HG02763 (cell line): ENCODE measurements around the gene TEX22.

Experiments
- ATAC-seq: cut with Tn5 transposase; IDR thresholded peaks from one replicate; pipeline ENCODE4 v1.9.1; 2021; ENCODE audit warnings: mild to moderate bottlenecking, moderate library complexity; ENCODE audit not compliant: unreplicated experiment

TEX22 gene

DNA sequence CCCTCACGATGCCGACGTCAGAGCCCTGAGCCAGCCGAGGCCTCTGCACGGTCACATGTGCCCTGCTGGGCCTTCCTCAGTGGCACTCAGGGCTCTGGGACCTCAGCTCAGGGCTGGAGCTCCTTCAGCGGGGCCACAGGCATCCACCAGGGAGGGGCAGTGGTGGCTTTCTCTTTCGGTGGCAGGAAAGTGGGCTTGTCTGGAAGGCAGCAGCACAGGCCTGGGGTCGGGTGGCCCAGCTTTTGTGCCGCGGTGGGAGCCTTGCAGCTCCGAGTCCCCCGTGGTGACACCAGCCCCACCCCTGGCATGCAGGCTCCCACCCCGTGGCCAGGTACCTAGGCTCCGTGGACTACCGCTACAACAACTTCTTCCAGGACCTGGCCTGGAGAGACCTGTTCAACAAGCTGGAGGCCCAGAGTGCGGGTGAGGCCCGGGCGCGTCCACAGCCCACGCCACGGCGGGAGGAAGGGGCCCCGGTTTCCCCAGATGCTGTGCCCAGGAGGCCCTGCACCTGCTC lies 14.2 kb upstream of the TEX22 start:
- no peak for ATAC-seq

DNA sequence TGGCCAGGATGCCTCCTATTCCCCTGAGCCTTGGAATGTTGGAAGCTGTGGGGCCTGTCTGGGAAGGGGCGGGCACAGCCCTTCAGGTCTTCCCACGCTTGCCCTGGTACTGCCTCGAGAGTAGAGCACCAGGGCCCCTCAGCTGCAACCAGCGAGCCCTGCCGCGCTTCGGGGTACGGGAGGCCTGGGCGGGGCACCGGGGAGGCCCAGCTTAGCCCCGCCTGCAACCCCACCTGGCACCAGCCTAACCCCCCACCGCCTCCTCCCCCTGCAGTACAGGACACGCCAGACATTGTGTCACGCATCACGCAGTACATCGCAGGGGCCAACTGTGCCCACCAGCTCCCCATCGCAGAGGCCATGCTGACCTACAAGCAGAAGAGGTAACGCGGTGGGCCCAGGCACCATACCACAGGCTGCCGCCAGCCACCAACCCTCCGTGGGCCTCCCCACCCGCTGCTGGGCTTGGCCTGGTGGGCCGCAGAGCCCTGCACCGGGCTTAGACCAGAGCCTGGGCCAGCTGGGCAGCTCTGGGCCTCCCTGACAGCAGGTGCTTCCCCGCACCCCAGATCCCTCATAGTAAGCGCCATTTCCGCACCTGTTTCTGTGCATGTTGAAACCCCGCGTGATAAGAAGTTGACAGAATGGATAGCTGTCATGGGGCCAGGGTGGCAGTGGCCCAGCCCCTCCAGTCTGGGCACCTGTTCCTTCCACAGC lies 13.6 kb upstream of the TEX22 start:
- ATAC-seq, result no peak

DNA sequence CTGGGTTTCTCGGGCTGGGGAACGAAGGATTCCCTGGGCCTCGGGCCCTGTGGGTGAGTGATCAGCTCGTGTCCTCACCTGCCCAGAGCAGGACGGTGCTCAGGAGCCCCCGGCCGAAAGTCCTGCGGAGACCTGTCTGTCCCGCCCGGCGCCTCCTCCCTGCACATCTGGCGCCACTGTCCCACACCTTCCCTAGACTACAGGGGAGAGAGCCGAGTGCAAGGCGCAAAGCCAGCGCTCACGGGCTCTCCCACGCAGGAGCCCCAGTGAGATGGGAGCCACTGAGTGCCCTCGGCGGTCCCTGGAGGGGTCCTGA lies 13.1 kb upstream of the TEX22 start:
- no peak for ATAC-seq

DNA sequence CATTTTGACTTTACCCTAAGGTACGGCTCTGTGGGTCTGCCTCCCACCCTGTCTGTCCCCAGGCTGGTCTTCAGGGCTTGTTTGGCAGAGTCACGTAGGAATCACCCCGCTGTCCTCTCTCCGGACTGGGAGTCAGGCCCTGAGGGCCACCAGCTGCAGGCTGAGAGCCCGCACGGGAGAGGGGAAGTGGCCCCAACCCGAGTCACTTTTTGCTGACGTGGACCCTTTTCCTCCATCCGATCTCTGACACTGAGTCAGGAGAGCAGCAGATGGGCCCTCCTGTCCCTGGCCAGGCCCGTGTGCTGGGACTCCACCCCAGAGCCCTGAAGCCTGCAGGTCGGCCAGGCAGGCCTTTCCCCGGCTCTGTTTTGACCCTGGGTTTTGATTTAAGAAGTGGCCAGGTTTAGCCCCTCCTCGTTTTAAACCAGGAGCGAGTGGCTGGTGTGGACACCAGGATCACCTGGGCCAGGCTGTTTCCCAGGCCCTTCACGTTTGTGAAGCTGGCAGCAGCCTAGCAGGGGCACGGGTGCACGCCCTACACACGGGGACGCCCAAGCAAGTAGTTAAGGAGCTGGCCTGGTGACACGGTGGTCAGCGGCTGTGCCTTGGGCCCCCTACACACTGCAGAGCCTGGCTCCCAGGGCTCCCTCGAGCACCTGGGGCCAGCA lies 12.5 kb upstream of the TEX22 start:
- ATAC-seq, result no peak

DNA sequence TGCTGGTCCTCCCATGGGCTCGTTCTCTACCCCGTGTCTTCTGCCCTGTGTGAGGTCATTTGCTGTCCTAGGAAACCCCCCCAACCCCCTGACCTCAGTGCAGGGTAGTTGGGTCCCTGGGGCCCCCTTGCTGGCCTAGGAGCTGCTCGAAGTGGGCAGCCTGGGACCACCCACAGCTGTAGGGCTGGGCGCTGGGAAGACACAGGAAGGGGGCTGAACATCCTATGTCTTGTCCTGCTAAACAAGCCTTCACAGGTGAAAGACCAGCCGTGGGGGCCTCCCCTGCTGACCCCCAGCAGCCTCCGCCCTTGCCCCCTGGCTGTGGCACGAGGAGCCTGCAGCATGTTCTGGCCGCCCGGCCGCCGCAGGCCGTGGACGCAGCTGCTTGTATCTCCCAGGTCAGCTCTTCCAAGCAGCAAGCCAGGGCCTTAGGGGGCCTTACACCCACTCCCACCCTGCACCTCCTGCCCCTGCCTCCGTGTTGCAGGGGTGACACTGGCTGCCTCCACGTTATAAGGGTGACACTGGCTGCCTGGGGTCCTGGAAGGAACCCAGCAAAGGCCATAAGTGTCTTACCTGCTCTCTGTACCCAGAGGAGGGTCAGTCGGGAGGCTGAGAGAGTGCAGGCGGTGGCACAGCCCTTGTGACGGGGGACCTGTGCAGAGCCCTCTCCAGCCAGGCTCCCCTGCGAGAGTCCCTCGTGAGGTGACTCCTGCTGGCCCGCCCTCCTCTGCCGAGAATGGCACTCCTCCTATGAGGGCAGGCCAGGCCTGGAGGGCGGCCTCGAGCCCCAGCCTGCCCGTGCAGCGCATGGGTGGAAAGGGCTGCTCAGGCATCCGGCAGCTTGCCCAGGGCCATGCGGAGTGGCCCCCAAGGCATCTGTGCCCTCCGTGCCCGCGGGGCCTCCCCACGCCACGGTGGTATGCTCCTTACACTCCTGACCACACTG lies 11.5 kb upstream of the TEX22 start:
- no peak for ATAC-seq

DNA sequence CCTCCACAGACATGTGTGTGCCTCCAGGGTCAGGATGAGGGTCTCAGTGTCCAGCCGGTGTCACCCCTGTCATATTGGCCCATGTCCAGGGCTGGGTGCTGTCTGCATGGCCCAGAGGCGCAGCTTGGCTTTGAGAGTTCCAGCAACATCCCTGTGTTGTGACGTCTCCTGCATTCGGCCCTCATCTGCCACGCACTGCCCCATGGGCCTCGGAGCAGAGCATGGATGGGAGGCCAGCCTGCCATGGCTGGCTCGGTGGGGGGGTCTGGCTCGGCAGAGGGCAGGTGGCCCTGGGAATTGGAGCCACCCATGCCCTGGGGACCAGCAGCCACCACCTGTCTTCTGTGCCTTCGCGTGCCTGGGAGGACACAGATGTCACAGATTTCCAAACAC lies 10.8 kb upstream of the TEX22 start:
- ATAC-seq, result no peak

DNA sequence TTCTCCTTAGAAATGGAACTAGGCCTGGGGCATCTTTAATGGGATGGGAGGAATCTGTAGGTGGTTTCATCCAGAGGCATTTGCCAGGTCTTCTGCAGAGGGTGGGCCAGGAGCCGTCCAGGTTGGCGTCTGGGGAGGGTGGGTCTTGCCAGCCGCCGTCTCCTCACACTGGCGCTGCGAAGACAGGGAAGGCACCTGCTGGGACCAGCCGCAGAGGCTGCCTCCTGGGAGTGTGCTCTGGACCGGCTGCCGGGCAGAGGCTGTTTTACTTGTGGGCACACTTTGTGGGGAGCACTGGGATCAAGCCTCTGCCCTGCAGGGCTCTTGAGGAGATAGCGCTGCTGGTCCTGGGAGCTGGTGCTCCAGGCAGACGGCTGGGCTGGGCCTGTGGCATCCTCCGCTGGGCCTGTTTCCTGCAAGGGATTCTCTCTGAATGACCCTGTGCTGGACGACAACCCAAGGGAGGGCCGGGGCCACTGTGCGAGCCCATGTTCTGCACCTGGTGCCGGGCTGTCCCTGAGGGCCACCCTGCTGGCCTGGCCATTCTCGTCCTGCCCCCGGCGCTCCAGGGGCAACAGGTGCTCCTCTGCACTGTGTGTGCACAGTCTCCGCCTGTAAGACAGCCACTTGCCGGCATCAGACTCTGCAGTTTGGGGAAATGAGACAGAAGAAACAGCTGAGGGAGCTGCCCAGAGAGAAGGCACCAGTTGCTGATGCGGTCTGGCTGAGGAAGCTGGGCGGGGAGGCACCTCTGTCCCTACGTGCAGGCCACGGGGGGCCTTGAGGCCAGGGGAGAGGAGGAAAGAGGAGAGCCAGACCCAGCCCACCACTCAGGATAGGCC lies 10.0 kb upstream of the TEX22 start:
- ATAC-seq, result no peak

DNA sequence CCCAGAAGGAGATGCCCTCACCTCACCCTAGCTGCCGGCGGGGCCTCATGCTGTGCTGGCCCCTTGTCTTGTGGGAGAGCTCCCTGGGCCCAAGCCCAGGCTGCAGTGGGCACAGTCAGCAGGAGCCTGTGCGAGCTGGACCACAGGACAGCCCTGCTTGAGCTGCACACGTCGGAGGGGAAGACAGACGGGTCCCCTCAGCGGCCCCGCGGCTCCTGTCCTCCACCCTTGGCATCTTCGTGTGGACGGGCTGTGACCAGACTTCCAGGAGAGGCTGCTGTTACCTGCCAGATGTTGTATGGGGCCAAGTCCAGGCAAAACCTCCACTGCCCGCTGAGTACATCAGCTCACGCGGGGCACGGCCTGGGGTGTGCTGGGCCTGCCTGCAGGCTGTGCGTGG lies 9.4 kb upstream of the TEX22 start:
- ATAC-seq, result no peak

DNA sequence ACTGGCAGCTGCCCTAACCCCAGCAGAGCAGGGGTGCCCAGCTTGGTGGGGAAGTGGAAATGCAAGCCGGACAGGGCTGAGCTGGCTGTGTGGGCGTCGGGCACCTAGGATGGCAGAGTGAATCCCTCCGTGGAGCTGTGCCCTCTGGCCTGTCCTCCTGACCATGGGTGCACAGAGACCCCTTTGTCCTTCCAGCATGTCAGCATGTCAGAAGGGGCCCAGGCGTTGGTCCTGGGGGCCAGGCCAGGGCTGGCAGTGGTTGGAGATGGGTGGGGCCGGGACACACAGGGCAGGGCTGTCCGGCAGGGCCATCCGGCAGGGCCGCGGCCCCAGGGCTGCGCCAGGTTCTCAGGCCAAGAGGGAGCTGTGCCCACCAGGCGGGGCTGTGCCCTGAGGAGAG lies 8.8 kb upstream of the TEX22 start:
- no peak for ATAC-seq

DNA sequence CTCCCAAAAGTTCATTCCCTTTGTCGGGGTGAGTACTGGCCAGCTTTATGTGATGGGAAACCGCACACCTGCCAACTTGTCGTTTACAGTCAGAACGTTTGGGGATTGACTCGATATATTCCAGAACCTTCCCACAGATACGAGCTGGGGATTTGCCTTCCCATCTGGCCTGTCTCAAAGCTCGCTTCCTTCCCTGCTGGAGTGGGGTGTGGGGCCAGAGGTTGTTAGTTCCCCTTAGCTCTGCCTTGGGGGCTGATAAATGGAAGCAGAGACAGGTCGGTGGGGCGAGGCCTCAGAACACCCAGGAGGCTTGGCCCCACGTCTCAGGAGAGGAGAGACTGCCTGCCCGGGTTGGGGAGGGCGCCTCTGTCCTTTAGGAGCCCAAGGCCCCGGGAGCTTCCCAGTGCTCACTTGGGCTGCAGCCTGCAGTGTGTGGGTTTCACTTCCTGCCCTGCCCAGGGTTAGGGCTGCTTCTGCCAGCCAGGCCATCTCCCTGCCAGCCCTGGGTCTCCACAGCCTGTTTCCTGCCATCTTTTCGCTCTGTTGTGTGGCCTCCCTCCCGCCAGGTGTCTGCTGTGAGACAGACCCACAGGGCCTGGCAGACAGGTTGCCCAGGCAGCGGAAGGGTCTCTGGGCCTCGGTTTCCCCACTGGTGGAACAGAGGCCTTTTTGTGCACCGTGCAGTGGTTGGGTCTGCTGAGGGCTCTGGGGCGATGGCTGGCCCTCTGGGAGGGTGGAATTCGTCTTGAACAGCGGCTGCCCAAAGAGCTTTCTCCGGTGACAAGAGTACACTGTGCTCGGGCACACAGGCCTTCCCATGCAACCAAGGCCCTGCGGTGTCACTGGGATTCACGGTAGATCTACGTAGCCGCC lies 8.1 kb upstream of the TEX22 start:
- ATAC-seq, result no peak

DNA sequence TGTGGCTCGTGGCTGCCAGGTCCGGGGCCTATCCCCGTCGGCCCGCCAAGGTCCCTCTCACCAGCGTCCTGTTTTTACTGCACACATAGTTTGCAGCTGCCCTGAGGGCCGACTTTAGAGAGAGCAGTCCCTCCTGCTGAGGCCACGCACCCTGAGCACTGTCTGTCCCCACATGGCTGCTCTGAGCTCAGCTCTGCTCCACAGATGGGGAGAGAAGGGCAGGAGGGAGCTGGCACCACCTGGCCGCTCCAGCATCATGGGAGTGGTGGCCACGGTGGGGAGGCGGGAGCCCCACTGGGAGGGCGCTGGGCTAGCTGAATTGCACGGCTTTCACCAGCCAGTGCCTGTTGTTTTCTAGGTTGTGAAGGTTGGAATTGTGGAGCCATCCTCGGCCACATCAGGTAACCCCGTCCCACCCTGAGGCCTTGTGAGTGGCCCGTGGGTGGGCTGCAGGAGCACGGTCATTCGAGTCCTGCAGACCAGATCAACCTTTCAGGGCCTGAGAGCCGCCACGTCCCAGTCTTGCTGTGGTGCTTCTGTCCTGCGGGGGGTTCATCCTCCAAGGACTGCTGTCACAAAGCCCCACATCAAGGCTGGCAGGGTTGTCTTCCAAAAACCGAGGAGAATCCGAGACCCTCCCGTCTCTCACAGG lies 7.4 kb upstream of the TEX22 start:
- no peak for ATAC-seq

DNA sequence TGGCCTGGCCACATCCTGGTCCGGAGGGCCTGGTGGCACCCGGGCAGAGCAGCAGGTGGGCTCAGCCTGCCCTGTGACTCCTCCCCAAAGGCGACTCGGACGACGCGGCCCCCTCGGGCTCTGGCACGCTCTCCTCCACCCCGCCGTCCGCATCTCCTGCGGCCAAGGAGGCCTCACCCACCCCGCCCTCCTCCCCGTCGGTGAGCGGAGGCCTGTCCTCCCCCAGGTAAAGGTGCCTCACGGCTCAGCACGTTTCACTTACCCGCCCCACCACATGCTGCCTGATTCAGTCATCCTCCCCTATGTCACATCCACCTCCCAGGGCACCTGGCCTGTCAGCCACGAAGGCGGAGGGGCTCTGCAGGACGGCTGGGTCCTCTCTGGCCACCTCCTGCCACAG lies 6.8 kb upstream of the TEX22 start:
- ATAC-seq, result no peak

DNA sequence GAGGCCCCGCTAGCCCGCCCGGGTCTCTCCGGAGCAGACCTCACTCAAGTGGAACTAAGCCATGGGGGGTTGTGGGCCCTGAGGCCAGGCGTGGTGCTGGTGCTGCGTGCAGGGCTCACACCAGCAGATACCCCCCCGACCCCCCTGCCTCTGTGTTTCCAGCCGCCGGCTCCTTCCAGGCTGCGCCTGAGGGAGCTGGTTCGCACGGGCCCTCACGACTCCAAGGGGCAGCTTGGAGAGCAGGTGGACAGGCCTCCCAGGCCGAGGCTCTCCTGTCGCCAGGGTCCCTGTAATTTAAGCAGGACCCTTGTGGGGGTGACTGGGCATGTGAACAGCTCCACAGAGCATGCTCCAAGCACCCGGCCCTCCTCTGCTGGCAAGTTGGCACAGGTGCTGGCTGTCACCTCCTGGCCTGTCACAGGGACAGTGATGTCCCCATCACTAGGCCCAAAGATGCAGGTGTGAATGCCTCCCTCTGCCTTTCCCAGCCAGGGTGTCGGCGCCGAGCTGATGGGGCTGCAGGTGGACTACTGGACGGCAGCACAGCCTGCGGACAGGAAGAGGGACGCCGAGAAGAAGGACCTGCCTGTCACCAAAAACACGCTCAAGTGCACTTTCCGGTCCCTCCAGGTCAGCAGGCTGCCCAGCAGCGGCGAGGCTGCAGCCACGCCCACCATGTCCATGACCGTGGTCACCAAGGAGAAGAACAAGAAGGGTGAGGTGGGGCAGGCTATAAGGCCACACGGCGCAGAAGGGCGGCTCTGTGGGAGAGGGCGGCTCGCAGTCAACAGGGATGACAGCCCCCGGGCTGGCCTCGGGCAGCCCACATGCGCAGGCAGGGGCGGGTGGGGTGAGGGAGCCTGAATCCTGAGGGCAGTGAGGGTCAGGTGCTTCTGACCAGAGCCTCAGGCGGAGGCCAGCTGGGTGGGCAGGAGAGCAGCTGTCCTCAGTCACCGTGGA lies 5.9 kb upstream of the TEX22 start:
- ATAC-seq, result no peak

DNA sequence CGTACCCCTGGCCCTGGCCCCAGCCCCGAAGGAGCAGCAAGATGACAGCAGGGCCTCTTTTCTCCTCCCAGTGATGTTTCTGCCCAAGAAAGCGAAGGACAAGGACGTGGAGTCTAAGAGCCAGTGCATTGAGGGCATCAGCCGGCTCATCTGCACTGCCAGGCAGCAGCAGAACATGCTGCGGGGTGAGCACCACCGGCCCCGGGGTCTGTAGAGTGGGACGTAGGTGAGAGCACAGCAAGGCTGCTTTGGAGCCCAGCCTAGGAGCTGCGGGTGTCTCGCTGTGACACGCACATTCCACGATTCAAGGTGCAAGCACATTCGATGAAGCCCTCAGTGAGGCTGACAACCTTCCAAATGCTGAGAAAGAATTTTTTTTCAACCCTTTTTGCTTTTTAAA lies 5.2 kb upstream of the TEX22 start:
- ATAC-seq, result no peak

DNA sequence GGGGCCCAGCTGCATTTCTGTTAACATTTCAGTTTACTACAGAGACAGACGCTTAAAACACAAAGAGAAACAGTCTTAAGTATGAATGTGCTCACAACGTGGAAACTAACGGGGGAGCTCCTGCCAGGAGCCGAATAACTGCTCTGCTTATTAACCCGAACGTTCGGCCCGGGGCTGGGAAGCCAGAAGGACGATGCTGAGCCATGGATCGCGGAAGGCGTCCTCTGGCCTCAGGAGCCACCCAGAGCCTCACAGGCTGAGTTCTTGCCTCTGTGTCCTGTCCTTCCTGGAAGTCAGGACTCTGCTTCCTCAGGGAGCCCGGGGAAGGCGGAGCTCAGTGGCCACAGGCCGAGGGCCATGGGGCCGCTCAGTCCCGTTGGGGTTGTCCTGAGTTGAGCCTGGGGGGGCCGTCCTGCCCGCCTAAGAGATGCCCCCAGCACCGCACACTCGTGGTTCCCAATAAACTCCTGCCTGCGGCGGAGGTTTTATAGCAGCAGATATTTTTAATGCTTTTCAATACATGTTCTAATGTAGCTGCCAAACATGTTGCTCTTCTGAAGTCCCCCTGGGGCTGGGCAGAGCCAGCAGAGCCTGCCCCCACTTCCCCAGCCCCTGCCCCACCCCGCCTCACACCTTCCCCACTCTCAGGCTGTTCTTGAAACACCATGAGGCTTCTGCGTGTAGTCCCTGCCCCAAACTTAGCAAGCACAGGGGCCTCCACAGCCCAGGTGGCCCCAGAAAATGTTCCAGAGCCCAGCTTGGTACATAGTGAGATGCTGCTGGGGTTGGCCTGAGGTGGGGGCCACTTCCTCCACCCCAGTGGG lies 3.4 kb upstream of the TEX22 start:
- no peak for ATAC-seq

DNA sequence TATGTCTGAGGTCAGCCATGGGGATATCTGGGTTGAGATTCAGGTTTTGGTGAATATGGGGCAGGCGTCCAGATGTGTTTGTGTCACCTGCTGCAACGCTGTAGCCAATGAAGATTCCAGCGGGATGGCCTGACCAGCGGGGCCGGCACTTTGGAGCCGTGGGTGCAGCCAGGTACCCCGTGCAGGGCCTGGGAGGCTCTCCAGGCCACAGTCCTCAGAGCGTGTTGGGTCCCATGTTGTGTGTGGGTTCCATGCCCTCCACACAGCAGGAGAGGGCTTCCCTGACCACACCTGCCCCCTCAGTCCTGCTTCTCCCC lies 2.8 kb upstream of the TEX22 start:
- ATAC-seq, result no peak

DNA sequence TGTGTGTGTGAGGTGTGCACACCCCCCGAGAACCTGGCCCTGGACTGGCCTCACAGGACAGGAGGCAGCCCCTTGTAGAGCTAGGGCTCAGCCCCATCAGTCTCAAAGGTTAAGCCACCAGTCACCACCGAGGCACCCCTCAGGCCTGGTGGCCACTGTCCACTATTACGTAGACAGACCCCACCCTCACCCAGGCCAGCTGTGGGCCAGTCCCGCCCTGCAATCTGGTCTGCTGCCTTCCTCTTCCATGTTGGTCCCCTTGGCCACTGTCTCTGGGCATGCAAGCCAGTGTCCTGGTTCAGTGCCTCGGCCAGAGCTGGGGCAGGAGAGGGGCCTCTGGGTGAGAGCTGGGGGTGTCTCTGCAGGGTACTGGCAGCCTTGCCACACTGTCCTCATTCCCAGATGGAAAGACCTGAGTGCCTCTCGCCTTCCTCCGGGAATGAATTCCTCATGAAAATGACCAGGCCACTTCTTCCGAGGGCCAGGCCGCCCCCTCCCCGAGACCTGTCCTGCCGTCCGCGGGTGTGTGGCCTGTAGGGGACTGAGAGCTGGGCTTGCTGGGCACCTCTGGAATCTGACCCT lies 897 bp upstream of the TEX22 start:
- ATAC-seq, result no peak
